ENCODE results near the gene UPF2.
"Not testable (repeated sequence)": the region's sequence is repeated elsewhere in the genome, so short reads cannot be mapped to it uniquely, and the experiment has no call there.

Gene UPF2

DNA sequence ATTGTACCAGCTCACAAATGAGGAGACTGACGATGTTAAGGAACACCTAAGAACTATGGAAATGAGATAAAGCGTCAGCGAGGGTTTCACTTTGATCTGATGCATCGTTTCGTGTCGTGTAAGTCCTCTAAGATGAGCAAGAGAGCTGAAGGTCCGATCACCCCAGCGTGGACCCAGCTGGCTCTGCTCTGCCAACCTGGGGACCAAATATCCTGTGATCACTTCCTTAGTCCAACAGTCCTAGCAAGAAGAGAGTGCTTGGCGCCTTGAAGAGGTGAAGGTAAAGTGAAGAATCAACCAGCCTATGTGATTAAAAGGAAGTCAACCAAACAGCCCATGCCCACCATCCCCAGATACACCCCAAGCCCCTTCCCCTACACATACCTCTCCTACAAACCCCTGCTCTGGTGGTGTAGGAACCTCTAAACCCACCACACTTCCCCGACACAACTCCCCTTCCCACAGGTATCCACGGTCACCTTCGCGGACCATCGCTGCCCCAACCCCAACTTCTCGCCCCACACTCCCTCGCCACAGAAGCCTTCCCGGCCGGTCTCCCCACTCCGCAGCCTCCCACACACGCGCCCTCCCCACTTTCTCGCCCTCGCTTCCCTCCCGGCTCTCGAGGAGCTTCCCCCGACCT, 722 bp downstream of the UPF2 start:
- DNase-seq: peak; percentile 32

DNA sequence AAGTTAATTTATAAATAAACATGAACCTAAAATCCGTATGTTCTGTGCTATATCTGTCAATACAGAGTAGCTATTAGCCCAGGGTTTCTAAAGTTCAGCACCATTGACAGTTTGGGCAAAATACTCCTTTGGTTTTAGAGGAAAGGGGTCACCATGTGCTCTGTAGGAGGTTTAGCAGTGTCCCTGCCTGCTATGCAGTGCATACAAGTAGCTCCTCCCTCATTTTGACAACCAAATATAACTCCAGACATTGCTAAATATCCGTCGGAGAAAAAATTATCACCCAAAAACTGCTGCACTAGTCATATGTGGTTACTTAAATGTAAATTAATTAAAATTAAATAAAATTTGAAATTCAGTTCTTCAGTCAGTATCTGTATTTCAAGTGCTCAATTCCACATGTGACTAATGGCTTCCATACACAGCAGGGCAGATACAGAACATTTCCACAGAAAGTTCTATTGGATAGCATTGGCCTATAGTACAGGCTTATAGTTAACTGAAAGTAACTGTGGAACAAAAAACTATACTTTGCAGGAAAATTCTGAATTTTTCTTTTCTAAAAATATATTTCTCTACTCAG, 6.4 kb downstream of the UPF2 start:
- no peak for DNase-seq

DNA sequence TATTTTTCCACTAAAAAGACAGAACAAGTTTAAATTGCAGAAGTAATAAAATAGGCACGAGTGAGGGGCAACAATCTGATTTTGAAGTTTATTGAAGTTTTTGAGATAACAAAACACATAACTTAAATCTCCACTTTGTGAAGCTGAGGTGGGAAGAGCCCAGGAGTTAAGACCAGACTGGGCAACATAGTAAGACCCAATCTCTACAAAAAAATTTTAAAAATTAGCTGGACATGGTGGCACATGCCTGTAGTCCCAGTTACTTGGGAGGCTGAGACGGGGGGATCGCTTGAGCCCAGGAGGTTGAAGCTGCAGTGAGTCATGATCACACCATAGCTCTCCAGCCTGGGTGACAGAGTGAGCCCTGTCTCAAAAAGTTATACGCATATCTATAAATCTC, 11.2 kb downstream of the UPF2 start:
- DNase-seq: no peak

DNA sequence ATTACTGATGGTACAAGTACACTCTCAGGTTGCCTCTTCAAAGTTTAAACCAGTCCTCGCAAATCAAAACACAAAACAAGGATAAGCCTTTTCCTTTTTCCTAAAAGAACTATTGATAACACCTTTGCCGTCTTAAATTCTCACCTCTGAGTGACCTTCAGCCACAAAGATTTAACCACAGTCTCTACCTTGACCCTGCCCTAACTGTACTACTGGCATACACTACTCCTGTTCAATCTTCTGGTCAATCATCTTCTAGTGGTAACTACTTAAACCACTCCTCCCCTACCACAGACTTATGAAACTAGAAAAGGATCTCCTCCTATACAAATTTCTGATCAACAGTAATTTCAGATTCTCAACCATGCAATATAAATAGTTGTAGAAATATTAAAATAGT, 15.1 kb downstream of the UPF2 start:
- DNase-seq: no peak

DNA sequence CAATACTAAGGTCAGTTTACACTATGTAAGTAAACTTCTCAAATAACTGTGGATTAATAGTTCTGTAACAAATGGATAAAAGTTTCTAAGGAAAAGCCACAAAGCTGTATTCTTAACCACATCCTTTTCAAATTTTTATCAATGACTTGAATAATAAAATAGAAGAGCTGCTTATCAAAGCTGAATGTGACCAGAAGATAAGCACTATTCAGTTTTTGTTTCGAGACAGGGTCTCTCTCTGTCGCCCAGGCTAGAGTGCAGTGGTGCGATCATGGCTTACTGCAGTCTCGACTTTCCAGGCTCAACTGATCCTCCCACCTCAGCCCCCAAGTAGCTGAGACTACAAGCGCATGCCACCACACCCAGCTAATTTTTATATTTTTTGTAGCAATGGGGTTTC, 17.0 kb downstream of the UPF2 start:
- DNase-seq: no peak

DNA sequence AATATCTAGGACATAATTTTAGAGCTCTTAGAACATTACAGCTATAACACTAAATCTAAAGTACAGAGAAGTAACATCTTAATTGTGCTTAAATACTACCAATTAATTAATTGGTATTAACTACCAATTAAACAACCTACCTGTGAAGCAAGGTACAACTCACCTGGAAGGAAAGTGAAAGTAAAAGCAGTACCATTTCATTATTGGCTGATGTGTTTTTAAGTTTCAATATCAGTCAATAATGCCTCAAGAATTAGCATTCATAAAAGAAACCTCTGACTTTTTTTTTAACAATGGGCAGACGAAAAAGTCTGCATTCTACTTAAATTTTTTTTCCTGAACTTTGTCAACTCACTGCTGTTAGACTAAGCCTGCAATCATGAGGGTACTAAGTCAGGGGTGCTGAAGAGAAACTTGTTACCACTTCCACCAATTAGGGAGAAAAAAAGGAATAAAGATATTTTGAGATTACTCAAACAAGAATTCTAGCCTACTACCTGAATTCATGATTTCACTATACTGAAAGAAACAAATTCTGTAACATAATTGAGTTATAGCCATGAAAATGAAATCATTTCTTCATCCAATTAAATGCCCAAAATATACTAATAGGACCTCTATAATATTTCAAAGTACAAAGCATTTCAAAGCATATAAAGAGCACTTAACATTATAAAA, 19.9 kb downstream of the UPF2 start:
- DNase-seq: no peak

DNA sequence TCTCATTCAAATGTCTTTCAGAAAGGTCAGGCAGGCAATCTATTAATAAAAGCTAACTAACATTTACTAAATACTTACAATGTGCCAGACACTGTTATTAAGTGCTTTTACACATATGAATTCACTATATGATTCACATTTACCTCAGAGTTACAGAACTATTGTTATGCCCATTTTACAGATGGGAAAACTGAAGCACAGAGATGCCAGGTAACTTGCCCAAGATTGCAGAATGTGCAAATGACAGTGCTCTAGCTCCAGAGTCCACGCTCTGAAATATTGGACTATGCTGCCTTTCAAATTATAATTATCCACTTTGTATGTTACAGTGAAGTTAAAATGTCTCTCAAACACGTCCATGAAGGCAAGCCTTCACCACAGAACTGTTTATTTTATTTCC, 22.0 kb downstream of the UPF2 start:
- no peak for DNase-seq

DNA sequence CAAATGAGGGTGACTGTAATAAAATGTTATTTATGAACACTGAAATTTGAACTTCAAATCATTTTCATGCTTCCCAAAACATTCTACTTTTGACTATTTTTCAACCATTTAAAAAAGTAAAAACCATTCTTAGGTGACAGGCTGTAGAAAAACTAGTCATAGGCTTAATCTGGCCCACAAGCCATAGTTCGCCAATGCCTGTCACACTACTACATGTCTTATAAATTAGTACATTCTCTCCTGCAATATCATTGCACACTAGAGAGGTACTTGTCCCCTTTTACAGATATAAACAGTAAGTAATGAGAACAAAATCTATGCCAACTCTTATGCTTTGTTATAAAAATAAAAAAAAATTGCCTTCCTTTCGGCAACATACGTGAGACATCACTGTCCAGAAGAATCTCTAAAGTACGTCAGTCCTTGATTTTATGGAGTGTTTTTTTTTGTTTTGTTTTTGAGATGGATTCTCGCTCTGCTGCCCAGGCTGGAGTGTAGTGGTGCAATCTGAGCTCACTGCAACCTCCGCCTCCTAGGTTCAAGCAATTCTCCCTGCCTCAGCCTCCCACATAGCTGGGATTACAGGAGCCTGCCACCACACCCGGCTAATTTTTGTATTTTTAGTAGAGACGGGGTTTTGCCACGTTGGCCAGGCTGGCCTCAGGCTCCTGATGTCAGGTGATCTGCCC, 23.2 kb downstream of the UPF2 start:
- DNase-seq: no peak

DNA sequence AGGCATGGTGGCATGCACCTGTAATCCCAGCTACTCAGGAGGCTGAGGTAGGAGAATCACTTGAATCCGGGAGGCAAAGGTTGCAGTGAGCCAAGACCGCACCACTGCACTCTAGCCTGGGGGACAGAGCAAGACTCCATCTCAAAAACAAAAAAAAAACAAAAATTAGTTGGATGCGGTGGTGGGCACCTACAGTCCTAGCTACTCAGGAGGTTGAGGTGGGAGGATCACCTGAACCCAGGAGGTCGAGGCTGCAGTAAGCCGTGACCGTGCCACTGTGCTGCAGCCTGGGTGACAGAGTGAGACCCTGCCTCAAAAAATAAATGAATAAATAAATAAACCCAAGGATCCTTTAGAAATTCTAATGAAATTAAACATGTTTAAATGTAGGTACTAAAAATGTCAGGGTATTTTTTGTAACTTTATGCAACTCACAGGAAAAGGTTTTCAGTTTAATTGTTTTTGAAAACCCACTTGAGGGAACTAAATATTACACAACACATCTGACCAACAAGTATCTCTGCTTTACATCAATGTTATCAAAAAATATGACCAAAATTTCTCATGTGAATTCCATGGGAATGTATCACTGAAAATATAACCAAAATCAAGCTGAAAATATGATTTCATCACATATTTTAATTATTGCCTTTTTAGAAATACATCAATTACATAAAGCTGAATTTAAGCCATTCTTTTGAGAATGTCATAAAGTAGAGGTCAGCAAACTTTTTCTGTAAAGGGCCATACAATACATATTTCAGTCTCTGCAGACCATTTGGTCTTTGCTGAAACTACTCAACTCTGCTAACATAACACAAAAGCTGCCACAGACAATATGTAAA, 23.9 kb downstream of the UPF2 start:
- no peak for DNase-seq

DNA sequence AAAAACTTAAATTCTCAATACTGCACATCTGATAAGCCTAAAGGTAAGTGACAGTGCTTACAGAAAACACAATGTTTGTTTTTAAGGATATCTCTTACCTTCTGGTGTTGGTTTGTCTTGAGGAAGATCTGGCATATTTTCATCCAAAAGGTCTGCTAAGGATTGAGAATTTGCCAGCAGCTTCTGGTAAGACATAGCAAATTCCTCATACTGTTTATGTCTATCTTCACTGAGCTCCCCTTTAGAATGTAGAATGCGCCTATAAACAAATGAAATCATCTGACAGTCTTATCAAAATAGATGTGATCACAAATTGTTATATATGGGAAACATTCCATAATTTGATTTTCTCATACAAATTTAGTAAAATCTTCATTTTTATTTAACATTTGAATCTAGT, 28.7 kb downstream of the UPF2 start:
- DNase-seq: no peak

DNA sequence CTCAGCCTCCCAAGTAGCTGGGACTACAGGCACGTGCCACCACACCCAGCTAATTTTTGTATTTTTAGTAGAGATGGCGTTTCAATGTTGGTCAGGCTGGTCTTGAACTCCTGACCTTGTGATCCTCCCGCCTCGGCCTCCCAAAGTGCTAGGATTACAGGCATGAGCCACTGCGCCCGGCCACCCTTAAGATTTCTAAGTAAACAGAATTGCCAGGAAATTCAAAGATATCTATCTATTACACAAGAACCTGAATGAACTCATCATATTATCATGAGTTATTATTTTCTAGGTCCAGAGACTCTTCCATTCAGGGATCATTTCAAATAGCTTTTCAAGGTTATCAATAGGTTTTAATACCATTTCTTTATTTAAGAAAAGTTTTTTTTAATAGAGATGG, 29.2 kb downstream of the UPF2 start:
- DNase-seq: not testable (repeated sequence)

DNA sequence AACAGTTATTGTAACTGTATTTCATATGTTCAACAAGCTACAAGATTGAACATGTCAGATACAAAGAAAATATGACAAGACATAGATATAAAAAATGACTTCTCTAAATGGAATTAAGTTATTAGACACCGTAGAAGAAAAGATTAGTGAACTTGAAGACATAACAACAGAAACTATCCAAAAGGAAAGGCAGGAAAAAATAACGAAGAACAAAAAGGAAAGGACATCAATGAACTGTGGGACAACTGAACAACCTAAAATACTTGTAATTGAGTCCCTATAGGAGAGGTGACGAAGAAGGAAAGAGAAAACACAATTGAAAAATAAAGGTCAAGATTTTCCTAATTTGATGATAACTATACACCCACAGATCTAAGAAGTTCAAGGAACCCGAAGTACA, 32.3 kb downstream of the UPF2 start:
- no peak for DNase-seq

DNA sequence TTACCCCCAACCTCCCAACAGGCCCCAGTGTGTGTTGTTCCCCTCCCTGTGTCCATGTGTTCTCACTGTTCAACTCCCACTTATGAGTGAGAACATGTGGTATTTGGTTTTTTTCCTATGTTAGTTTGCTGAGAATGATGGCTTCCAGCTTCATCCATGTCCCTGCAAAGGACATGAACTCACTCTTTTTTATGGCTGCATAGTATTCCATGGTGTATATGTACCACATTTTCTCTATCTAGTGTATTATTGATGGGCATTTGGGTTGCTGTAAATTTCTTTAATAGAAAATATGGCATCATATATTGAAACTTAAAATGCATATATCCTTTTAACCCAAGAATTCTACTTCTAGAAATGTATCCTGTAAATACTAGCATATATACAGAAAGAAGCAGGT, 33.8 kb downstream of the UPF2 start:
- DNase-seq: not testable (repeated sequence)

DNA sequence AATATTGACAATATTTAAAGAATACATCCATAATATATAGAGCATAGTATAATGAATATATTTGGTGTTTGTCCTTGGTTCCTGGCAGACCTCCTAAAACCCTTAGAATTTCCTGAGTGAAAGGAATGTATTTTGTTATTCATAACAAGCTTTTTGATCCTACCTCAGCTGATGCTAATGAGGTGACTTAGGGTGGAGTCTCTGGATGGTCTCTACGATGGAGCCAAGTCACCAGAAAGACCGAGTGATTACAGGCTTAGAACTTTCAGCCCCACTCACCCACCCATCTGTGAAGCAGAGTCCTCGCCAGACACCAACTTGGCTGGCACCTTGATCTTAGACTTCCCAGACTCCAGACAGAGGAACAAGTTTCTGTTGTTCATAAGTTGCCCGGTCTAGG, 35.9 kb downstream of the UPF2 start:
- no peak for DNase-seq

DNA sequence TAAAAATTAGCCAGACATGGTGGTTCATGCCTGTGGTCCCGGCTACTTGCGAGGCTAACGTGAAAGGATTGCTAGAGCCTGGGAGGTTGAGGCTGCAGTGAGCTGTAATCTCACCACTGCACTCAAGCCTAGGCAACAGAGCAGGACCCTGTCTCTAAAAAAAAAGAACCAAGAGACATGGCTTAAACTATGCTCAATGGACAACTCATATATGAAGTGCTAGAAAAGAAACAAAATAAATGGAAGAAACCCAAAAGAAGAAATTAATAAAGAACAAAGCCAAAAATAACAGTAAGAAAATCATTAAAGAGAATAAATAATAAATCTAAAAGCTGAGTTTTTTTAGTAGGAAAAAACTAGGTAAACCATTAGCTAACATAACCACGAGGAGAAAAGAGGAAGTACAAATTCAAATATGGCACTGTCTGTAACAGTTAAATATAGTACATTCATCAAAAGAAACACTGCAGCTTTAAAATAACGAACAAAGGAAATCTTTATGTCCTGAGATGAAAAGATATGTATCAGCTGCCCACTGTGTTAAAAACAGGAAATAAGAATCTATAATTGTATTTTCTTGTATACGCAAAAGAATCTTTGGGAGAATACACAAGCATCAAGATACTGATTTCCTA, 48.7 kb downstream of the UPF2 start:
- DNase-seq: no peak

DNA sequence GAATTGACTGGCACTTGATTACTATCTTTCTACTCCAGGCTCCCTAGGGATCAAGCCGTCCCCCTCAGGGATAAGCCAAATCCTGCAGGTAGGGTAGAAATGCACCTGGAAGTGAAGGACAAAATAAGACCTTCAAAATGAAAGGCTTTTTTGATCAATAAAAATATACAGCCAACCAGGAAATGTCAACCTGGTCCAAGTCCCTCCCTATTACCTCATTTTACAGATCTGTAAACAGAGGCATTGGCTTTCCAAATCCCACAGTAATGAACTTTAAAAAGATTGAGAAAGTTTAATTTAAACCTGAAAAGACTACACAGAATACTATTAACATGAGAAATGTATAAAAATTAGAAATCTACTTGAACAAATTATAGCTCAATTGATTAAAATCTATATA, 53.7 kb downstream of the UPF2 start:
- no peak for DNase-seq

DNA sequence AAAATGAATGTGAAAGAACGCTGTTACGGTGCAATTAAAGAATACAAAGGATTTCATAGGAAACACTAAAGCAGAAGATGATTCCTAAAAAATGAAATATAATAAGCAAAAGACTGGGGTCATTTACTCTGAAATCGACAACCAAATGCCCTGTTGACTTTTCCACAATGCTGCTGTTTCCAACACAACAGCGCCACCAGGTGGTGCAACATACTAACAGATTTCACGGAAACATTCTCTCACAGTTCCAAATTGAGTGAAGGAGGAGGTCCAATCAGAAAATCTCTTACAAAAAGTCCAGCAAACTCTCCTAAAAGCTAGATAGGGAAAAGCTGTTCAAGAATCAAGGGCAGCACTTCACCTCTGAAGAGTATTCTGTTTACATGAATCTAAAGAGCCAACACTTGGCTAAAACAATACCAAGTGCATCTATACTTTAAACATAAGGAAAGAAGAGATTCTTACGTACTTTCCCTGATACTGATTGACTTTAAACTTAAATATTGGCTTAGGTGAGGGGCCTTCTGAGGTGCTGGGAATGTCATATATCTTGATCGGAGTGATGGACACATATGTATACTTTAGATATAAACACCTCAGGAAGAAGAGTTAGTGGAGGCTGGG, 55.9 kb downstream of the UPF2 start:
- peak; percentile 86 for DNase-seq

DNA sequence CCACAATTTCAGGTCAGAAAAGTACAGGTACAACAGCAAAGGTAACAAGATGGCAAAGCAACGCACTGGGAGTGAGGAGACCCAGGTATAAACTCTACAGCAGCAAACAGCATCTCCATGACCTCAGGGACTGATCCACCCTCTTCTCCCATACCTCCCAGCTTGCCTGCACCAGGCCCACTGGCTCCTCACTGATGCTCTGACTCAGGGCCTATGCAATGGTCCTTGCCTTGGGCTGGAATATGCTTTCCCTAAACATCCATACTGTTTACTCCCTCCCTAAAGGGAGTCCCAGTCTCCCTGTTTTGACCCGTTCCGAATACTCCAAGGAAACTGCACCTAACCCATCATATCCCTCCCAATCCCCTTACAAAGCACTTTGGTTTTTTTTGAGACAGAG, 60.4 kb downstream of the UPF2 start:
- DNase-seq: no peak

DNA sequence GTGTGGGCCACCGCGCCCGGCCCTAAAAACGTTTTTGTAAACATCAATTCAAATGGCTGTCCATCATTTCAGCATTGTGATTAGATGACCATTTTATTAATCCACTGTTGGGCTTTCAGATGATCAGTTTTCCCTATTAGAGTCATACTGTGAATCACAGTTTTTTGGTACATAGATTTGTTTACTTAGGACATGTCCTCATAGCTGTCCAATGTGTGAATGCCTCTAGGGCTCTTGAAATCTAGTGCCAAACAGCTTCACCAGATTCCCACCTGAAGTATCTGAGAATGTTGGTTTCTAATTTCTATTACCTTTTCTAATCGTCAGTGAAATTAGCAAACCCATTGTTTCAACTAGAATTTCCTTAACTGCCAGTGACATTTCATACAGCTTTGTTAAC, 66.8 kb downstream of the UPF2 start:
- no peak for DNase-seq

DNA sequence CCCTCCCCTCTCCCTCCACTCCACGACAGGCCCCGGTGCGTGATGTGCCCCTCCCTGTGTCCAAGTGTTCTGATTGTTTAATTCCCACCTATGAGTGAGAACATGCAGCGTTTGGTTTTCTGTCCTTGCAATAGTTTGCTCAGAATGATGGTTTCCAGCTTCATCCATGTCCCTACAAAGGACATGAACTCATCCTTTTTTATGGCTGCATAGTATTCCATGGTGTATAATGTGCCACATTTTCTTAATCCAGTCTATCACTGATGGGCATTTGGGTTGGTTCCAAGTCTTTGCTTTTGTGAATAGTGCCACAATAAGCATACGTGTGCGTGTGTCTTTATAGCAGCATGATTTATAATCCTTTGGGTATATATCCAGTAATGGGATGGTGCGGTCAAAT, 70.1 kb downstream of the UPF2 start:
- DNase-seq: not testable (repeated sequence)

DNA sequence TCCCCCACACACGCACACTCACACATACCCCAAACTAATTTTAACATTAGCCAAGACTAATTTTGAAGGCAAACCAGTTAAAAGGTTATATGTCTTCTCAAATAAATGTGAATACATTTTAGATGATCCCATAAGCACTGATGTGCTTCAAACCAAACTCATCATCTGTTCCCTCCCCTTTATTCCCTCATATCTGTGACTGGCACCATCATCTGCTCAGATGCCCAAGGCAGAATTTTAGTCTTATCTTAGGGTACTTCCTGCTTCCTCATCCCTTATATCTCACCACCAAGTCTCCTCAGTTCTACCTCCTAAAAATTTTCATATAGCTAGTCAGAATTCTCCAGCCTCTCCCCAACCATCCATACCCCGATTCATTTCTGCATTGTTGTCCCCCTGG, 80.4 kb downstream of the UPF2 start:
- DNase-seq: no peak

DNA sequence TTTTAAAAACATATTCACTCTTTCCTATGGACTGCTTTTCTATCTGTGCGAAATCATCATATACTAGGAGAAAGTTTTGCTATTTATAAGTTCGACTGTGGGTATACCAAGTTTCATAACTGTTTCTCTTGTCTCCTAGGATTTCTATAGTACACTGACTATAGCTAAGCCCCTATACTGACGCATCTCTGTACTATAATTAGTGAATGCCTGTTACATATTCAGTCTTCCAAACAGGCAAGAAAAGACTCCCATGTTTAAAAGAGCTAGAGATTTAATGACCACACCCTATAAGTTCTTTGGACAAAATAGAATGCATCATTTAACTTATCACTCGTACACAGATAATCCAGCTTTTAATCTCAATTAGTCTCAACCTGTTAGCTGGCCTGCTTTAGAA, 80.8 kb downstream of the UPF2 start:
- no peak for DNase-seq
